Testis (tissue), 2 donors: ENCODE data around the gene TRPM3.

Experiments used
- POLR2A ChIP-seq: fragments of 450-650 bp; IDR thresholded peaks from one replicate; pipeline ENCODE4 v1.6.1; 2017; ENCODE audit warnings: antibody characterized with exemption, mild to moderate bottlenecking, moderate library complexity
- TF ChIP-seq, protein P1 (sequence below), 3 experiments: fragments of 450-650 bp in 2 of 3; fragments of 200-600 bp in 1 of 3; sonication (generic) in 1 of 3; IDR thresholded peaks; one replicate each; pipeline ENCODE4 v1.5.1; 2016 to 2019; ENCODE audit warnings: antibody characterized with exemption in 3 of 3, mild to moderate bottlenecking in 2 of 3, moderate library complexity in 1 of 3

DNA sequence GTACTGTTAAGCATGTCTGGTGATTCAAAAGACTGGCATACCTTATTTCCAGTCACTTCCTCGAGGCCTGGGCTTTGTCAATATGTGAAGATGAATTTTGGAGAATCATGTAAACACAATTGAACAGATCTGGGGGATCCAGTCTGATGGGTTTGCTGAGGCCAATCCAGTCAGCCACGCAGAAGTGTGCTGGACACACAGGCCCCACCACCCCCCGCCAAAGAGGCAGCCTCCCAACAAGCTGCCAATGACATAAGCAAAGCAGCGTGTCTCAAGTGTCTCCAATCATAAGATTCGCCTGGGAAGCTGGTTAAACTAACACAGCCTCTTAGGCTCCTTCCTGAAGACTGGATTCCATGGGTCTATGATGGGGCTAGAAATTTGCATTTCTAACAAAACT is 514.1 kb downstream of the TRPM3 start:
- TF ChIP-seq, protein P1, sequence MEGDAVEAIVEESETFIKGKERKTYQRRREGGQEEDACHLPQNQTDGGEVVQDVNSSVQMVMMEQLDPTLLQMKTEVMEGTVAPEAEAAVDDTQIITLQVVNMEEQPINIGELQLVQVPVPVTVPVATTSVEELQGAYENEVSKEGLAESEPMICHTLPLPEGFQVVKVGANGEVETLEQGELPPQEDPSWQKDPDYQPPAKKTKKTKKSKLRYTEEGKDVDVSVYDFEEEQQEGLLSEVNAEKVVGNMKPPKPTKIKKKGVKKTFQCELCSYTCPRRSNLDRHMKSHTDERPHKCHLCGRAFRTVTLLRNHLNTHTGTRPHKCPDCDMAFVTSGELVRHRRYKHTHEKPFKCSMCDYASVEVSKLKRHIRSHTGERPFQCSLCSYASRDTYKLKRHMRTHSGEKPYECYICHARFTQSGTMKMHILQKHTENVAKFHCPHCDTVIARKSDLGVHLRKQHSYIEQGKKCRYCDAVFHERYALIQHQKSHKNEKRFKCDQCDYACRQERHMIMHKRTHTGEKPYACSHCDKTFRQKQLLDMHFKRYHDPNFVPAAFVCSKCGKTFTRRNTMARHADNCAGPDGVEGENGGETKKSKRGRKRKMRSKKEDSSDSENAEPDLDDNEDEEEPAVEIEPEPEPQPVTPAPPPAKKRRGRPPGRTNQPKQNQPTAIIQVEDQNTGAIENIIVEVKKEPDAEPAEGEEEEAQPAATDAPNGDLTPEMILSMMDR (IDR thresholded peaks at IDR 0.05), result no peak
- TF ChIP-seq POLR2A, result no peak
